D721Med (cell line): ENCODE data around the gene BCL2.

ENCODE experiments used
- DNase-seq: peaks from one replicate; pipeline ENCODE4 v3.0.0; 2011; ENCODE audit warnings: low spot score; ENCODE audit not compliant: insufficient read length
- FAIRE-seq: peaks from 2 replicates; lab custom pipeline; 2011; peaks lifted over from hg19 to GRCh38; lab: Jason Lieb, UNC
- CTCF ChIP-seq: IDR thresholded peaks from 2 replicates; pipeline ENCODE4 v1.5.1; 2012; ENCODE audit warnings: mild to moderate bottlenecking, control low read depth; ENCODE audit not compliant: insufficient read depth; ENCODE audit errors: missing control alignments

BCL2 gene

DNA sequence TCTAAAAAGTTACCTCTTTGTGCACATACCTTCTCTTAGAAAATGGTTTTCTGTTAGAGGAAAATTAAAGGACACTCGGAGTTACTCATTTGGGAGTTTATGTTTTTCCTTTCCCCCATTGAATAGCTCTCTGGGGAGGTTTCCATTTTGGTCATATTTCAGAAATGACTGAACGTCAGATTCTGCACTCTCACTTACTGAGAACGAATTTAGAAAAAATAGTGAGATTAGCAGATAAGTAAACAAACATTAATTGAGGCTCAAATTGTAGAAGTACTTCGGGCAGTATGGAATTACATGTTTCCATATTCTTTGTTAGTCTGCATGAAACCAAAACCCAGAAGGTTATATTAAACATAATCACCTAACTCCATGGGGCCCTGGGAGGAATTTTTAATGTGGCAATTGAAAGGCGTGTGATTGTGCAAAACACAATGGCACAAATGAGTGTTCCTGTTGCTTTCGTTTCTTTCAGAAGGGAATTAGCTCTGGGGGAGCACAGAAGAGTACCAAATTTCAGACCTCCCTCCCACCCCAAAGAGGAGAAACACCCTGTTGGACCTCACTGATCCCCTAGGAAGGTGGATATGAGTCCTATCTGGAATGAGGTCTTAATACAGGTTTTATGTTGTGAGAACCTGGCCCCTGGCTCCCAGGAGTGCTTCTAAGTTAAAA, 212.3 kb downstream of the BCL2 start:
- DNase-seq = no peak
- no peak for TF ChIP-seq CTCF
- FAIRE-seq = peak; percentile 90

DNA sequence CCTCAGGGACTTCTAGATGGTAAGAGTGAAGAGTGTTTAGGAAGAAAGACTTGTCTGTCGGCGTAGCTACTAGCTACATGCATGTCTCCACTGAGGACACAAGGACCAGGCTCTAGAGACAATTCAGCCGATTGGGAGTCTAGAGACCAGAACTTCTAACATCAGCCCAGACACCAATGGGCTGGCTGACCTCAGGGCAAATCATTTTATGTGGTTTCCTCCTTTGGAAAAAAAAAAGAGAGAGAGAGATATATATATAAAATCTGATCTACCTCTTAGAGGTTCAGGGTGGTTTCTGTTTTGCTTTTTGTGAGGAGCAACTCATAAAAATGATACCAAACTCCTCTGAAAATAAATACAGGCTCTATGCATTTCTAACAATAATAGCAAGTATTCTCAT, 212.8 kb downstream of the BCL2 start:
- DNase-seq (no peak), FAIRE-seq (no peak)
- TF ChIP-seq CTCF = no peak

GRCh38 chr18:63105636-63106316, 213.8 kb downstream of the BCL2 start:
- no peak for TF ChIP-seq CTCF
- no peak for FAIRE-seq

GRCh38 chr18:63104868-63105267, 214.7 kb downstream of the BCL2 start:
- FAIRE-seq = no peak
- TF ChIP-seq CTCF = no peak

More at GRCh38 chr18:63105636-63106316, 213.8 kb downstream of the BCL2 start:
- no peak for DNase-seq

DNA sequence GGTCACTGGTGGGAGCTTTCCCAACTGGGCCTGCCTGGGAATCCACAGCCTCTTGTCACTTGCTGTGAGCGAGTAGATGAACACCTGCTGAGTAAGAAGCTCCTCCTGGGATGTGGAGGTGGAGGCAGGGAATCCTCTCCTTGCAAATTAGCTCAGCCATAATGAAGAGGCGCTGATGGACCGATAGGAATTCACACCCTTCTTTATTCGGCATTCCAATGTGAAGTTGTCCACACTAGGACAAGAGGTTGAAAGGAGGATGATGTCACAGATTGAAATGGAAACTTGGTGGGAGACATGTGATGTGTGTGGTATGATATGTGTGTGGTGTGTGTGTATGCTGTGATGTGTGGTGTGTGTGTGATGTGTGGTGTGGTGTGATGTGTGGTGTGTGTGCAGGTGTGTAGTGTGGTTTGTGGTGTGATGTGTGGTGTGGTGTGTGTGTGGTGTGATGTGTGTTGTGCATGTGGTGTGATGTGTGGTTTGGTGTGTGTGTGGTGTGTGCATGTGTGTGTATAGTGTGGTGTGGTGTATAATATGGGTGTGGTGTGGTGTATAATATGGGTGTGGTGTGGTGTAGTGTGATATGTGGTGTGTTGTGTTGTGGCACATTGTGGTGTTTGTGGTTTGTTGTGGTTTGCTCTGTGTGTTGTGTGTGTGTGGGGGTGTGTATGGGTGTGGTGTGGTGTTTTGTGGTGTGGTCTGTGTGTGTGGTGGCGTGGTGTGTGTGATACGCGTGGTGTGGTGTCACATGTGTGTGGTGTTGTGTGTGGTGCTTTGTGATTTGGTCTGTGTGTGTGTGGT, 216.4 kb downstream of the BCL2 start:
- FAIRE-seq = peak; percentile 94
- no peak for TF ChIP-seq CTCF
- DNase-seq = no peak

More at GRCh38 chr18:63104868-63105267, 214.7 kb downstream of the BCL2 start:
- no peak for DNase-seq

DNA sequence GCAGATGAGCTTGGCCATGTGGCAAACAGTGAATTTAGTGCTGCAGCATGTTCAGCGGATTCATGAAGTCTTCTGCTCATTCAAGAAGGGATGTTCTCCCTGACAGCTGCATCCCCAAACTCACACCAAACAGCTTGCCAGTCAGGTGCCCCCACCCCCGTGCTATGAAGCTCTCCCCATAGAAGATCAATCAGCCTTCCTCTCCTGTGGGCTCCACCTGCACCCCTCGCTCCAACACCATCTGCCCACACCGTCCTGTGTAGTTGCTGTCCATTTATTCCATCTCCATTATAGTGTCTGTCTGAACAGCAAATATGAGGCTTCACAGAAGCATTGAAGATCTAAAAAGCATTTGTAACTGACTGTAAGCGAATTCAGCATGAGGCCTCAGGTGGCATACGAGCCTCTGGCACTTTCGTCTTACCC, 218.9 kb downstream of the BCL2 start:
- DNase-seq (no peak), FAIRE-seq (no peak)
- no peak for TF ChIP-seq CTCF
